Measurements from ENCODE around the gene SKOR2. TPM values are rescaled to one million over a fixed set of nuclear protein-coding genes. Genes with fewer than 3 reads are reported as not detected.

The SKOR2 gene
- total RNA-seq, 4 donors from 2014 or later: not detected

GRCh38 chr18:47249314-47249981, 2.0 kb downstream of the SKOR2 start:
- Histone ChIP-seq H3K9me3 (peaks cover 0 to 6% (median 0%) of the 10 kb centered on the region in 3 donors), H3K27ac (no peak overlapping the region), H3K27me3 (peaks cover 25 to 100% (median 30%) of the 10 kb centered on the region in 4 donors), H3K4me1 (peaks cover 0 to 16% (median 13%) of the 10 kb centered on the region in 3 donors), H3K36me3 (no peaks in the 10 kb centered on the region), H3K4me3 (no peak overlapping the region)
- intact Hi-C loops (cut with DNase I): no loop called here
- TF ChIP-seq CTCF (IDR thresholded peaks at IDR 0.05): no peak
- TF ChIP-seq POLR2A (IDR thresholded peaks at IDR 0.05): no peak
- no peak for DNase-seq
- WGBS, 2 donors: 10 to 12% methylated on average over 7 of the region's 7 CpGs

GRCh38 chr18:47248604-47249313, 2.7 kb downstream of the SKOR2 start:
- H3K27me3 ChIP-seq: peaks cover 25 to 100% (median 29%) of the 10 kb centered on the region in 4 donors
- H3K36me3 ChIP-seq: no peaks in the 10 kb centered on the region
- H3K4me1 ChIP-seq: peaks cover 0 to 16% (median 13%) of the 10 kb centered on the region in 3 donors
- TF ChIP-seq CTCF (IDR thresholded peaks at IDR 0.05) (no peak), POLR2A (IDR thresholded peaks at IDR 0.05) (no peak)
- intact Hi-C loops (cut with DNase I): no loop called here
- no peak for DNase-seq
- no peak overlapping the region for H3K27ac ChIP-seq
- peaks cover 0 to 4% (median 0%) of the 10 kb centered on the region in 3 donors for H3K9me3 ChIP-seq
- 18 to 29% methylated on average over 6 to 20 of the region's 62 CpGs for WGBS, 2 donors
- no peak overlapping the region for H3K4me3 ChIP-seq

GRCh38 chr18:47248115-47248603, 3.3 kb downstream of the SKOR2 start:
- Histone ChIP-seq H3K36me3 (no peaks in the 10 kb centered on the region), H3K4me1 (peaks cover 0 to 16% (median 13%) of the 10 kb centered on the region in 3 donors), H3K27me3 (peaks cover 19 to 100% (median 26%) of the 10 kb centered on the region in 4 donors), H3K9me3 (peaks cover 0 to 4% (median 0%) of the 10 kb centered on the region in 3 donors), H3K27ac (no peak overlapping the region), H3K4me3 (no peak overlapping the region)
- TF ChIP-seq POLR2A (IDR thresholded peaks at IDR 0.05) (no peak), CTCF (IDR thresholded peaks at IDR 0.05) (no peak)
- no peak for DNase-seq
- intact Hi-C loops (cut with DNase I): no loop called here
- WGBS, 2 donors: 0% methylated on average over 2 of the region's 61 CpGs; no CpG with 5 or more reads in 1 of the 2 donors

- Histone ChIP-seq H3K36me3 (no peaks in the 10 kb centered on the region), H3K4me3 (peak overlapping the region in 1 of 4 donors; percentile 34), H3K9me3 (peaks cover 0 to 4% (median 0%) of the 10 kb centered on the region in 3 donors), H3K27ac (no peak overlapping the region), H3K4me1 (peaks cover 0 to 16% (median 13%) of the 10 kb centered on the region in 3 donors), H3K27me3 (peaks cover 19 to 100% (median 25%) of the 10 kb centered on the region in 4 donors)
- intact Hi-C loops (cut with DNase I): no loop called here
- no peak for DNase-seq
- TF ChIP-seq POLR2A (IDR thresholded peaks at IDR 0.05) (no peak), CTCF (IDR thresholded peaks at IDR 0.05) (peak in 2 of 6 experiments; percentile 13 to 41)
- WGBS, 2 donors: 0% methylated on average over 2 of the region's 90 CpGs; no CpG with 5 or more reads in 1 of the 2 donors
Measured at GRCh38 chr18:47247416-47248114, 3.9 kb downstream of the SKOR2 start.

All from esophagus squamous epithelium (tissue), 5 donors.